WTC11 (cell line): ENCODE data around the gene TULP3. TPM values are rescaled to one million over a fixed set of nuclear protein-coding genes. Genes with fewer than 3 reads are reported as not detected.

Experiments
- ATAC-seq: fragments of 200-7000 bp; cut with Tn5 transposase; 2 replicates; pipeline ENCODE4 v1.10.0; 2021; ENCODE audit warnings: mild to moderate bottlenecking, moderate library complexity
- Bru-seq: library from RNA; stranded (reverse); fragments of 400-500 nt; gene quantifications from one replicate; lab custom pipeline; 2021; lab: Mats Ljungman, UMichigan
- CTCF ChIA-PET: fragments of 300-600 bp; sonication (Branson Sonifier 250); formaldehyde crosslinking; loops from one replicate; lab custom pipeline; 2021; ENCODE audit warnings: antibody characterized with exemption; lab: Charles Lee
- POLR2A ChIA-PET: fragments of 350-600 bp; sonication (Branson Sonifier 250); formaldehyde crosslinking; loops from one replicate; lab custom pipeline; 2021; ENCODE audit warnings: antibody characterized with exemption; lab: Charles Lee
- DNase-seq: peaks from one replicate; pipeline ENCODE4 v3.0.0; 2021; ENCODE audit warnings: low spot score
- H3K27ac Mint-ChIP-seq: 2 replicates; pipeline ENCODE4 v1.8.0; 2021; ENCODE audit warnings: mixed read lengths
- H3K27me3 Mint-ChIP-seq: 2 replicates; pipeline ENCODE4 v1.8.0; 2021; ENCODE audit warnings: low read depth, mild to moderate bottlenecking, moderate library complexity, mixed read lengths
- H3K36me3 Mint-ChIP-seq: 2 replicates; pipeline ENCODE4 v1.8.0; 2021; ENCODE audit warnings: mixed read lengths
- H3K4me1 Mint-ChIP-seq: 2 replicates; pipeline ENCODE4 v1.8.0; 2022; ENCODE audit warnings: mixed read lengths
- H3K4me3 Mint-ChIP-seq: 2 replicates; pipeline ENCODE4 v1.8.0; 2021; ENCODE audit warnings: mild to moderate bottlenecking, moderate library complexity, mixed read lengths
- H3K9me3 Mint-ChIP-seq: 2 replicates; pipeline ENCODE4 v1.8.0; 2021; ENCODE audit warnings: mixed read lengths
- ARID4B ChIP-seq: sonication (generic); formaldehyde crosslinking; IDR thresholded peaks from 2 replicates; pipeline ENCODE4 v1.8.0; 2023; ENCODE audit warnings: missing genetic modification reagents, mild to moderate bottlenecking, borderline replicate concordance
- ATF3 ChIP-seq: sonication (generic); formaldehyde crosslinking; conservative IDR thresholded peaks from 2 replicates; pipeline ENCODE4 v1.8.1; 2022; ENCODE audit warnings: mild to moderate bottlenecking, missing genetic modification reagents
- ATF6 ChIP-seq: sonication (generic); formaldehyde crosslinking; IDR thresholded peaks from 2 replicates; pipeline ENCODE4 v1.8.1; 2023; ENCODE audit warnings: mild to moderate bottlenecking, missing genetic modification reagents
- E2F1 ChIP-seq: sonication (generic); formaldehyde crosslinking; IDR thresholded peaks from 2 replicates; pipeline ENCODE4 v1.8.0; 2022; ENCODE audit warnings: mild to moderate bottlenecking, missing genetic modification reagents
- EMX1 ChIP-seq: fragments of 250-450 bp; sonication (Bioruptor Pico); IDR thresholded peaks from 2 replicates; pipeline ENCODE4 v1.8.0; 2021; ENCODE audit warnings: mild to moderate bottlenecking
- ERG ChIP-seq: fragments of 250-450 bp; sonication (Bioruptor Pico); IDR thresholded peaks from 2 replicates; pipeline ENCODE4 v1.8.0; 2021; ENCODE audit warnings: mild to moderate bottlenecking
- FOXK1 ChIP-seq: sonication (generic); formaldehyde crosslinking; IDR thresholded peaks from 2 replicates; pipeline ENCODE4 v1.8.0; 2022; ENCODE audit warnings: mild to moderate bottlenecking, moderate library complexity, missing genetic modification reagents
- FOXP1 ChIP-seq: sonication (generic); formaldehyde crosslinking; IDR thresholded peaks from 2 replicates; pipeline ENCODE4 v1.8.0; 2022; ENCODE audit warnings: missing genetic modification reagents, mild to moderate bottlenecking, moderate library complexity, borderline replicate concordance
- KAT7 ChIP-seq: sonication (generic); formaldehyde crosslinking; IDR thresholded peaks from 2 replicates; pipeline ENCODE4 v1.8.1; 2023; ENCODE audit warnings: missing genetic modification reagents, mild to moderate bottlenecking, borderline replicate concordance
- MLX ChIP-seq: sonication (generic); formaldehyde crosslinking; IDR thresholded peaks from 2 replicates; pipeline ENCODE4 v1.8.1; 2023; ENCODE audit warnings: mild to moderate bottlenecking, missing genetic modification reagents, moderate library complexity
- MYBL2 ChIP-seq: sonication (generic); formaldehyde crosslinking; IDR thresholded peaks from 2 replicates; pipeline ENCODE4 v1.8.1; 2023; ENCODE audit warnings: mild to moderate bottlenecking, moderate library complexity, missing genetic modification reagents
- NR3C1 ChIP-seq: sonication (generic); formaldehyde crosslinking; conservative IDR thresholded peaks from 2 replicates; pipeline ENCODE4 v1.8.1; 2023; ENCODE audit warnings: low read depth, mild to moderate bottlenecking, missing genetic modification reagents
- SMAD4 ChIP-seq: sonication (generic); formaldehyde crosslinking; IDR thresholded peaks from 2 replicates; pipeline ENCODE4 v1.8.0; 2022; ENCODE audit warnings: mild to moderate bottlenecking, missing genetic modification reagents
- ZNF138 ChIP-seq: sonication (generic); formaldehyde crosslinking; conservative IDR thresholded peaks from 2 replicates; pipeline ENCODE4 v1.8.1; 2022; ENCODE audit warnings: mild to moderate bottlenecking, moderate library complexity, missing genetic modification reagents
- ZNF232 ChIP-seq: sonication (generic); formaldehyde crosslinking; IDR thresholded peaks from 2 replicates; pipeline ENCODE4 v1.8.0; 2022; ENCODE audit warnings: mild to moderate bottlenecking, missing genetic modification reagents
- ZNF532 ChIP-seq: fragments of 250-450 bp; sonication (Bioruptor Pico); IDR thresholded peaks from 2 replicates; pipeline ENCODE4 v1.9.0; 2021; ENCODE audit warnings: mild to moderate bottlenecking, borderline replicate concordance
- ZSCAN18 ChIP-seq: fragments of 250-450 bp; sonication (Bioruptor Pico); IDR thresholded peaks from 2 replicates; pipeline ENCODE4 v2.1.2; 2022; ENCODE audit warnings: mild to moderate bottlenecking, moderate library complexity
- long read RNA-seq, 3 experiments: library from RNA in 1 of 3; library from capped mRNA in 1 of 3; library from polyadenylated mRNA in 1 of 3; unstranded in 2 of 3; stranded (forward) in 1 of 3; transcript quantifications; one replicate each; pipeline ENCODE4 v2.0.0, GENCODE V29; 2021
- total RNA-seq: library from RNA; stranded (reverse); gene quantifications from 3 replicates; pipeline ENCODE4 v1.2.3, GENCODE V29; 2021

The TULP3 gene
- 17.4 to 18.8 TPM (median 18.0 TPM) in 3 replicates for total RNA-seq
- Bru-seq, nascent RNA, result percentile 60 among the genes with signal in this experiment
- long read RNA-seq, experiment 1, transcript TULP3-202 (11 exons, 3,076 nt), result major isoform, 47 of 90 reads
- long read RNA-seq, experiment 1, partial matches to known transcripts, result 4 of 90 reads
- long read RNA-seq, experiment 1, other reads (novel, unspliced or antisense), result 39 of 90 reads
- long read RNA-seq, experiment 2, partial matches to known transcripts, result 6 of 27 reads
- long read RNA-seq, experiment 2, other reads (novel, unspliced or antisense), result 17 of 27 reads
- long read RNA-seq, experiment 3, transcript TULP3-202 (11 exons, 3,076 nt), result major isoform, 16 of 33 reads
- long read RNA-seq, experiment 3, partial matches to known transcripts, result 3 of 33 reads
- long read RNA-seq, experiment 3, other reads (novel, unspliced or antisense), result 14 of 33 reads

GRCh38 chr12:2890388-2891239 lies at the start of gene TULP3:
Gene TULP3 (plus strand): TSS chr12:2890891. CDS start chr12:2890948, 57 bp downstream.
- H3K9me3 Mint-ChIP-seq, result no peaks in the 10 kb centered on the region
- CTCF ChIA-PET, result interaction anchor here (0.5 to 2.3 kb wide), 12 partner anchors 13 to 410 kb away, joined by 3 to 24 read pairs (median 4); partner anchors contain the start of genes FOXM1 and RHNO1
- peak; percentile 98 for DNase-seq
- ATAC-seq, result peak; percentile 93
- no peaks in the 10 kb centered on the region; the same call in 1 of the 2 replicates for H3K27me3 Mint-ChIP-seq
- peak within 1 kb of the TSS; percentile 93 for H3K27ac Mint-ChIP-seq
- peaks cover 18% of the 10 kb centered on the region for H3K4me1 Mint-ChIP-seq
- POLR2A ChIA-PET, result interaction anchor here (0.7 to 3.4 kb wide), 6 partner anchors 13 to 147 kb away, joined by 3 to 24 read pairs (median 4); partner anchors contain the start of genes FOXM1 and RHNO1
- H3K4me3 Mint-ChIP-seq, result peak within 1 kb of the TSS; percentile 78
- H3K36me3 Mint-ChIP-seq, result peaks cover 16% of the 10 kb centered on the region
- TF ChIP-seq ZNF138 (no peak), ATF3 (no peak), EMX1 (CRISPR knock-in tag) (0 out of 2 replicates have a peak, but pooled peaks have one; percentile 73), E2F1 (0 out of 2 replicates have a peak, but pooled peaks have one; percentile 32), MYBL2 (CRISPR knock-in tag) (peak; percentile 77), ZNF232 (CRISPR knock-in tag) (no peak), ZSCAN18 (no peak), MLX (CRISPR knock-in tag) (no peak), ZNF532 (CRISPR knock-in tag) (peak; percentile 82), SMAD4 (CRISPR knock-in tag) (no peak), NR3C1 (CRISPR knock-in tag) (0 out of 2 replicates have a peak, but pooled peaks have one; percentile 51), FOXP1 (CRISPR knock-in tag) (peak; percentile 83), ARID4B (CRISPR knock-in tag) (peak; percentile 91; the same call in 1 of the 2 replicates), KAT7 (no peak), FOXK1 (CRISPR knock-in tag) (peak; percentile 73), ATF6 (CRISPR knock-in tag) (no peak), ERG (CRISPR knock-in tag) (no peak; the same call in 1 of the 2 replicates)
